Measurements from ENCODE around the gene ELFN1. TPM values are rescaled to one million over a fixed set of nuclear protein-coding genes. Genes with fewer than 3 reads are reported as not detected.

The ELFN1 gene
- total and polyA plus RNA-seq, 10 of the 15 experiments (the other 5 are each of a cell fraction or from before 2014, with no cell fraction given), result 0.04 TPM; not detected in 9

DNA sequence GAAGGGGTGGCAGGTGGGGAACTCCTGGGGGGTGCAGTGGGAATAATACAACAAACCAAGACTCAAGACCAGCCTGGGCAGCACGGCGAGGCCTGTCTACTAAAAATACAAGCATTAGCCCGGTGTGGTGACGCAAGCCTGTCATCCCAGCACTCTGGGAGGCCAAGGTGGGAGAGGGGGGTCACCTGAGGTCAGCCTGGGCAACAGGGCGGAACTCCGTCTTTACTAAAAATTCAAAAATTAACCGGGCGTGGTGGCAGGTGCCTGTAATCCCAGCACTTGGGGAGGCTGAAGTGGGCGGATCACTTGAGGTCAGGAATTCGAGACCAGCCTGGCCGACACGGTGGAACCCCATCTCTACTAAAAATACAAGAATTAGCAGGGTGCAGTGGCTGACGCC, 48.4 kb upstream of the ELFN1 start (continued):
- TF ChIP-seq, protein P1, sequence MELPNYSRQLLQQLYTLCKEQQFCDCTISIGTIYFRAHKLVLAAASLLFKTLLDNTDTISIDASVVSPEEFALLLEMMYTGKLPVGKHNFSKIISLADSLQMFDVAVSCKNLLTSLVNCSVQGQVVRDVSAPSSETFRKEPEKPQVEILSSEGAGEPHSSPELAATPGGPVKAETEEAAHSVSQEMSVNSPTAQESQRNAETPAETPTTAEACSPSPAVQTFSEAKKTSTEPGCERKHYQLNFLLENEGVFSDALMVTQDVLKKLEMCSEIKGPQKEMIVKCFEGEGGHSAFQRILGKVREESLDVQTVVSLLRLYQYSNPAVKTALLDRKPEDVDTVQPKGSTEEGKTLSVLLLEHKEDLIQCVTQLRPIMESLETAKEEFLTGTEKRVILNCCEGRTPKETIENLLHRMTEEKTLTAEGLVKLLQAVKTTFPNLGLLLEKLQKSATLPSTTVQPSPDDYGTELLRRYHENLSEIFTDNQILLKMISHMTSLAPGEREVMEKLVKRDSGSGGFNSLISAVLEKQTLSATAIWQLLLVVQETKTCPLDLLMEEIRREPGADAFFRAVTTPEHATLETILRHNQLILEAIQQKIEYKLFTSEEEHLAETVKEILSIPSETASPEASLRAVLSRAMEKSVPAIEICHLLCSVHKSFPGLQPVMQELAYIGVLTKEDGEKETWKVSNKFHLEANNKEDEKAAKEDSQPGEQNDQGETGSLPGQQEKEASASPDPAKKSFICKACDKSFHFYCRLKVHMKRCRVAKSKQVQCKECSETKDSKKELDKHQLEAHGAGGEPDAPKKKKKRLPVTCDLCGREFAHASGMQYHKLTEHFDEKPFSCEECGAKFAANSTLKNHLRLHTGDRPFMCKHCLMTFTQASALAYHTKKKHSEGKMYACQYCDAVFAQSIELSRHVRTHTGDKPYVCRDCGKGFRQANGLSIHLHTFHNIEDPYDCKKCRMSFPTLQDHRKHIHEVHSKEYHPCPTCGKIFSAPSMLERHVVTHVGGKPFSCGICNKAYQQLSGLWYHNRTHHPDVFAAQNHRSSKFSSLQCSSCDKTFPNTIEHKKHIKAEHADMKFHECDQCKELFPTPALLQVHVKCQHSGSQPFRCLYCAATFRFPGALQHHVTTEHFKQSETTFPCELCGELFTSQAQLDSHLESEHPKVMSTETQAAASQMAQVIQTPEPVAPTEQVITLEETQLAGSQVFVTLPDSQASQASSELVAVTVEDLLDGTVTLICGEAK (IDR thresholded peaks at IDR 0.05; ENCODE audit: borderline replicate concordance), result no peak
- TF ChIP-seq FOXK2 (IDR thresholded peaks at IDR 0.05), result no peak
- TF ChIP-seq, protein P2, sequence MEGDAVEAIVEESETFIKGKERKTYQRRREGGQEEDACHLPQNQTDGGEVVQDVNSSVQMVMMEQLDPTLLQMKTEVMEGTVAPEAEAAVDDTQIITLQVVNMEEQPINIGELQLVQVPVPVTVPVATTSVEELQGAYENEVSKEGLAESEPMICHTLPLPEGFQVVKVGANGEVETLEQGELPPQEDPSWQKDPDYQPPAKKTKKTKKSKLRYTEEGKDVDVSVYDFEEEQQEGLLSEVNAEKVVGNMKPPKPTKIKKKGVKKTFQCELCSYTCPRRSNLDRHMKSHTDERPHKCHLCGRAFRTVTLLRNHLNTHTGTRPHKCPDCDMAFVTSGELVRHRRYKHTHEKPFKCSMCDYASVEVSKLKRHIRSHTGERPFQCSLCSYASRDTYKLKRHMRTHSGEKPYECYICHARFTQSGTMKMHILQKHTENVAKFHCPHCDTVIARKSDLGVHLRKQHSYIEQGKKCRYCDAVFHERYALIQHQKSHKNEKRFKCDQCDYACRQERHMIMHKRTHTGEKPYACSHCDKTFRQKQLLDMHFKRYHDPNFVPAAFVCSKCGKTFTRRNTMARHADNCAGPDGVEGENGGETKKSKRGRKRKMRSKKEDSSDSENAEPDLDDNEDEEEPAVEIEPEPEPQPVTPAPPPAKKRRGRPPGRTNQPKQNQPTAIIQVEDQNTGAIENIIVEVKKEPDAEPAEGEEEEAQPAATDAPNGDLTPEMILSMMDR (IDR thresholded peaks at IDR 0.05 in 2 of 3, conservative IDR thresholded peaks at IDR 0.05 in 1 of 3; ENCODE audit: control insufficient read depth in 2 of 3, extremely low read depth in 1 of 3, insufficient read depth in 1 of 3, low read depth in 3 of 3, low read length in 3 of 3), result no peak
- no peak for TF ChIP-seq SREBF2 (IDR thresholded peaks at IDR 0.05; ENCODE audit: low read length)
- no peak for TF ChIP-seq ASH2L (IDR thresholded peaks at IDR 0.05; ENCODE audit: borderline replicate concordance, low read depth)
- TF ChIP-seq, protein P3, sequence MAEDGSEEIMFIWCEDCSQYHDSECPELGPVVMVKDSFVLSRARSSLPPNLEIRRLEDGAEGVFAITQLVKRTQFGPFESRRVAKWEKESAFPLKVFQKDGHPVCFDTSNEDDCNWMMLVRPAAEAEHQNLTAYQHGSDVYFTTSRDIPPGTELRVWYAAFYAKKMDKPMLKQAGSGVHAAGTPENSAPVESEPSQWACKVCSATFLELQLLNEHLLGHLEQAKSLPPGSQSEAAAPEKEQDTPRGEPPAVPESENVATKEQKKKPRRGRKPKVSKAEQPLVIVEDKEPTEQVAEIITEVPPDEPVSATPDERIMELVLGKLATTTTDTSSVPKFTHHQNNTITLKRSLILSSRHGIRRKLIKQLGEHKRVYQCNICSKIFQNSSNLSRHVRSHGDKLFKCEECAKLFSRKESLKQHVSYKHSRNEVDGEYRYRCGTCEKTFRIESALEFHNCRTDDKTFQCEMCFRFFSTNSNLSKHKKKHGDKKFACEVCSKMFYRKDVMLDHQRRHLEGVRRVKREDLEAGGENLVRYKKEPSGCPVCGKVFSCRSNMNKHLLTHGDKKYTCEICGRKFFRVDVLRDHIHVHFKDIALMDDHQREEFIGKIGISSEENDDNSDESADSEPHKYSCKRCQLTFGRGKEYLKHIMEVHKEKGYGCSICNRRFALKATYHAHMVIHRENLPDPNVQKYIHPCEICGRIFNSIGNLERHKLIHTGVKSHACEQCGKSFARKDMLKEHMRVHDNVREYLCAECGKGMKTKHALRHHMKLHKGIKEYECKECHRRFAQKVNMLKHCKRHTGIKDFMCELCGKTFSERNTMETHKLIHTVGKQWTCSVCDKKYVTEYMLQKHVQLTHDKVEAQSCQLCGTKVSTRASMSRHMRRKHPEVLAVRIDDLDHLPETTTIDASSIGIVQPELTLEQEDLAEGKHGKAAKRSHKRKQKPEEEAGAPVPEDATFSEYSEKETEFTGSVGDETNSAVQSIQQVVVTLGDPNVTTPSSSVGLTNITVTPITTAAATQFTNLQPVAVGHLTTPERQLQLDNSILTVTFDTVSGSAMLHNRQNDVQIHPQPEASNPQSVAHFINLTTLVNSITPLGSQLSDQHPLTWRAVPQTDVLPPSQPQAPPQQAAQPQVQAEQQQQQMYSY (CRISPR knock-in tag; IDR thresholded peaks at IDR 0.05), result no peak
- TF ChIP-seq, protein P4, sequence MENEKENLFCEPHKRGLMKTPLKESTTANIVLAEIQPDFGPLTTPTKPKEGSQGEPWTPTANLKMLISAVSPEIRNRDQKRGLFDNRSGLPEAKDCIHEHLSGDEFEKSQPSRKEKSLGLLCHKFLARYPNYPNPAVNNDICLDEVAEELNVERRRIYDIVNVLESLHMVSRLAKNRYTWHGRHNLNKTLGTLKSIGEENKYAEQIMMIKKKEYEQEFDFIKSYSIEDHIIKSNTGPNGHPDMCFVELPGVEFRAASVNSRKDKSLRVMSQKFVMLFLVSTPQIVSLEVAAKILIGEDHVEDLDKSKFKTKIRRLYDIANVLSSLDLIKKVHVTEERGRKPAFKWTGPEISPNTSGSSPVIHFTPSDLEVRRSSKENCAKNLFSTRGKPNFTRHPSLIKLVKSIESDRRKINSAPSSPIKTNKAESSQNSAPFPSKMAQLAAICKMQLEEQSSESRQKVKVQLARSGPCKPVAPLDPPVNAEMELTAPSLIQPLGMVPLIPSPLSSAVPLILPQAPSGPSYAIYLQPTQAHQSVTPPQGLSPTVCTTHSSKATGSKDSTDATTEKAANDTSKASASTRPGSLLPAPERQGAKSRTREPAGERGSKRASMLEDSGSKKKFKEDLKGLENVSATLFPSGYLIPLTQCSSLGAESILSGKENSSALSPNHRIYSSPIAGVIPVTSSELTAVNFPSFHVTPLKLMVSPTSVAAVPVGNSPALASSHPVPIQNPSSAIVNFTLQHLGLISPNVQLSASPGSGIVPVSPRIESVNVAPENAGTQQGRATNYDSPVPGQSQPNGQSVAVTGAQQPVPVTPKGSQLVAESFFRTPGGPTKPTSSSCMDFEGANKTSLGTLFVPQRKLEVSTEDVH (IDR thresholded peaks at IDR 0.05; ENCODE audit: low read depth, partially characterized antibody), result no peak
- no peak for TF ChIP-seq CHD1 (IDR thresholded peaks at IDR 0.05; ENCODE audit: low read depth, low read length)

Measured in GM12878 (cell line).